Stimulated activated CD4-positive, alpha-beta T cell treated with anti-CD3 and anti-CD28 coated beads, Interleukin-15, amount 100 ng/mL, for 1 hour (primary cell): ENCODE measurements around the gene PROM1.

Experiments used
- DNase-seq, 2 donors: peaks; one replicate each; pipeline ENCODE4 v3.0.0-alpha.2; 2020; ENCODE audit warnings: low read depth in 1 of 2, low spot score in 1 of 2

Gene PROM1

GRCh38 chr4:16109256-16109655 lies 25.4 kb upstream of the PROM1 start:
- no peak for DNase-seq

GRCh38 chr4:16106956-16107355 lies 23.1 kb upstream of the PROM1 start:
- no peak for DNase-seq

GRCh38 chr4:16104520-16104919 lies 20.7 kb upstream of the PROM1 start:
- no peak for DNase-seq

GRCh38 chr4:16102356-16102755 lies 18.5 kb upstream of the PROM1 start:
- DNase-seq, result no peak

GRCh38 chr4:16100833-16101232 lies 17.0 kb upstream of the PROM1 start:
- DNase-seq, result no peak

- DNase-seq, result no peak
Measured at GRCh38 chr4:16092682-16093319, 9.0 kb upstream of the PROM1 start.

GRCh38 chr4:16090096-16090705 lies 6.4 kb upstream of the PROM1 start:
- DNase-seq, result no peak

- no peak for DNase-seq
Measured at GRCh38 chr4:16089156-16089555, 5.3 kb upstream of the PROM1 start.

- DNase-seq, result no peak
Measured at GRCh38 chr4:16088601-16089000, 4.8 kb upstream of the PROM1 start.

GRCh38 chr4:16085822-16086221 lies 2.0 kb upstream of the PROM1 start:
- DNase-seq, result no peak

- DNase-seq, result no peak
Measured at GRCh38 chr4:16082426-16083240, 1.2 kb downstream of the PROM1 start.

- DNase-seq, result no peak
Measured at GRCh38 chr4:16082041-16082425, 1.8 kb downstream of the PROM1 start.

GRCh38 chr4:16079046-16079445 lies 4.8 kb downstream of the PROM1 start:
- DNase-seq, result no peak

- no peak for DNase-seq
Measured at GRCh38 chr4:16078195-16078760, 5.5 kb downstream of the PROM1 start.

GRCh38 chr4:16077786-16078185 lies 6.0 kb downstream of the PROM1 start:
- no peak for DNase-seq

GRCh38 chr4:16075975-16076757 lies 7.7 kb downstream of the PROM1 start:
- no peak for DNase-seq

- DNase-seq, result no peak
Measured at GRCh38 chr4:16075061-16075460, 8.8 kb downstream of the PROM1 start.

- no peak for DNase-seq
Measured at GRCh38 chr4:16072168-16072567, 11.7 kb downstream of the PROM1 start.

- DNase-seq, result no peak
Measured at GRCh38 chr4:16070203-16070602, 13.6 kb downstream of the PROM1 start.

- DNase-seq, result no peak
Measured at GRCh38 chr4:16067515-16067914, 16.3 kb downstream of the PROM1 start.

- DNase-seq, result no peak
Measured at GRCh38 chr4:16066586-16067128, 17.2 kb downstream of the PROM1 start.
